Measurements from ENCODE around the gene PCED1B.
"Not testable (repeated sequence)": the region's sequence is repeated elsewhere in the genome, so short reads cannot be mapped to it uniquely, and the experiment has no call there.

The PCED1B gene

GRCh38 chr12:47214001-47214619 lies 134.7 kb downstream of the PCED1B start:
- DNase-seq: no peak

GRCh38 chr12:47214771-47215170 lies 135.3 kb downstream of the PCED1B start:
- no peak for DNase-seq

- DNase-seq: no peak
Observed at GRCh38 chr12:47216150-47216677, 136.8 kb downstream of the PCED1B start.

GRCh38 chr12:47217595-47217869 lies 138.1 kb downstream of the PCED1B start:
- not testable (repeated sequence) for DNase-seq

- no peak for DNase-seq
Observed at GRCh38 chr12:47218191-47218654, 138.8 kb downstream of the PCED1B start.

GRCh38 chr12:47219243-47219642 lies 139.8 kb downstream of the PCED1B start:
- DNase-seq: no peak

GRCh38 chr12:47221256-47222023 lies 142.0 kb downstream of the PCED1B start:
- DNase-seq: no peak

- no peak for DNase-seq
Observed at GRCh38 chr12:47222520-47223030, 143.2 kb downstream of the PCED1B start.

GRCh38 chr12:47223031-47223847 lies 143.8 kb downstream of the PCED1B start:
- no peak for DNase-seq

GRCh38 chr12:47223848-47224213 lies 144.4 kb downstream of the PCED1B start:
- DNase-seq: no peak

- no peak for DNase-seq
Observed at GRCh38 chr12:47224563-47225133, 145.2 kb downstream of the PCED1B start.

GRCh38 chr12:47225356-47225755 lies 145.9 kb downstream of the PCED1B start:
- no peak for DNase-seq

GRCh38 chr12:47226199-47226598 lies 146.8 kb downstream of the PCED1B start:
- DNase-seq: no peak

GRCh38 chr12:47228802-47229201 lies 149.4 kb downstream of the PCED1B start:
- DNase-seq: no peak

- DNase-seq: no peak
Observed at GRCh38 chr12:47231456-47231855, 152.0 kb downstream of the PCED1B start.

GRCh38 chr12:47234576-47235141 lies 155.2 kb downstream of the PCED1B start:
- no peak for DNase-seq

GRCh38 chr12:47235258-47236040 lies 156.0 kb downstream of the PCED1B start:
- DNase-seq: no peak

- no peak for DNase-seq
Observed at GRCh38 chr12:47236109-47236714, 156.8 kb downstream of the PCED1B start.

- no peak for DNase-seq
Observed at GRCh38 chr12:47237751-47238211, 158.4 kb downstream of the PCED1B start.

- DNase-seq: no peak
Observed at GRCh38 chr12:47238669-47239114, 159.3 kb downstream of the PCED1B start.

- DNase-seq: no peak
Observed at GRCh38 chr12:47242426-47242825, 163.0 kb downstream of the PCED1B start.
